Ovary (tissue), 1 donor: ENCODE data around the gene POU2F3.

Source experiments
- EP300 ChIP-seq: sonication (generic); formaldehyde crosslinking; IDR thresholded peaks from one replicate; pipeline ENCODE4 v1.6.1; 2017; ENCODE audit warnings: antibody characterized with exemption
- POLR2A ChIP-seq: fragments of 450-650 bp; IDR thresholded peaks from one replicate; pipeline ENCODE4 v1.6.1; 2017; ENCODE audit warnings: antibody characterized with exemption, mild to moderate bottlenecking, moderate library complexity

DNA sequence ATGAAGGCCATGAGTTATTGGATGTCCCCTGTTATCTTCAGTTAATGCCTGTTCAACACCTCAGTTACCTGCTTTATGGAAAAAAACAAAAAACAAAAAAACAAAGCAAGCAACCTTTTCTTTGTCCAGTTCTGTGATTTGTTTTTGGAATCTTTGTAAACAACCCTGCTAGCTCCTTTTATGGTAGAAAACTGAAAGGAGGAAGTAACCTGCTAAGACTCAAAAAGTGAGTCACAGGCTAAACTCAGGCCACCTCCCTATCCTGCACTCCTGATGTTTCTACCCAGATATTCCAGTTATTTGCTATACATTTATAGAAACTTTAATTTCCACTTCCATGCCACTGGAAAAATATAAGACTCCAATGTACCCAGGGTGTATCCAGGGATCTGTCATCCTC, 64.6 kb downstream of the POU2F3 start:
- TF ChIP-seq EP300 (no peak), POLR2A (no peak)
